Activated CD4-positive, alpha-beta memory T cell treated with anti-CD3 and anti-CD28 coated beads for 36 hours (primary cell): Measurements from ENCODE around the gene MNT. TPM values are rescaled to one million over a fixed set of nuclear protein-coding genes. Genes with fewer than 3 reads are reported as not detected.

Experiments
- total RNA-seq, 2 experiments: library from RNA; stranded (reverse); gene quantifications; one replicate each; pipeline ENCODE4 v1.2.3, GENCODE V29; 2021

MNT gene
- total RNA-seq, 2 experiments from 2014 or later = 13.9 to 18.1 TPM

Other genes with a start within 250 kb of the MNT start
- gene SMG6, start 97.3 kb downstream of the MNT start, total RNA-seq = 10 to 100 TPM; 17.2 to 20.3 TPM
- gene SRR, start 97.1 kb downstream of the MNT start, total RNA-seq = 10 to 100 TPM; 20.0 to 22.2 TPM
- 10 to 100 TPM; 55.1 to 55.9 TPM for gene TSR1, start 64.6 kb downstream of the MNT start, total RNA-seq
- gene SGSM2, start 63.6 kb downstream of the MNT start, total RNA-seq = 10 to 100 TPM; 32.7 to 33.4 TPM
- 10 to 100 TPM; 44.0 to 44.6 TPM for gene METTL16, start 110.8 kb upstream of the MNT start, total RNA-seq
- 100 to 1,000 TPM; 170 to 173 TPM for gene PAFAH1B1, start 192.6 kb upstream of the MNT start, total RNA-seq